NOMO-1 treated with DMSO at 0.1 percent for 48 hours (cell line): ENCODE measurements around the gene EIF2AK2.

Experiments used
- DNase-seq: peaks from one replicate; lab custom pipeline; 2025; ENCODE audit not compliant: unreplicated experiment; lab: John Stamatoyannopoulos, UW

EIF2AK2 gene

DNA sequence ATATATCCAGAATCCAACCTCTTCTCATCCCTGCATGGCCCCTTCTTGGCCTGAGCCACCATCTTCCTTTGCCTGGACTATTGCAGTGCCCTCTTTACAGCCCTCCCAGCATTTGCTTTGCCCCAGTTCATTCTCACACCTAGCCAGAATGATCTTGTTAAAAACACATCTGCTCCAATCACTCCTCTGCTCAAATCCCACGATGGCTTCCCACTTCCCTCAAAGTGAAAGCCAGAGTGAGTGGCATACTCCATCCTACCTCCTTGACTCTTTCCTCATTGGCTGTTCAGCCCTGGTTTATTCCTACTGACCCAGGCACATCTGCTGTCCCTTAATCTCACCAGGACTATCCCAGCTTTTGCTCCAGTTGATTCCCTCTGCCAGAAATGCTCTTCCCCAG lies 17.0 kb upstream of the EIF2AK2 start:
- no peak for DNase-seq

DNA sequence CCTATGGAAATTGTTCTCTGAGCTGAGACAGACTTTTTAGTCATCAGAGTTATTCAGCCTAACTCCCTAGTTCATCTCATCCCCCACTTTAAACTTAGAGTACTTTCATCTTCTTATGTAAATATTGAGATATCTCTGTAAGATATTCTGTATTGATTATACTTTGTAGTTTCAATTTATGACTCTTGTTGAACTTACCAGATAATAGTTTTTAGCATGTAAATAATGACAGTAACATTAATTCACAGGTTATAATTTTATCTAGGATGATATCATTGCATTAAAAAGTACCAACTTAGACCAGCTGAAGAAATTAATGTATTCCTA lies 14.8 kb upstream of the EIF2AK2 start:
- no peak for DNase-seq

DNA sequence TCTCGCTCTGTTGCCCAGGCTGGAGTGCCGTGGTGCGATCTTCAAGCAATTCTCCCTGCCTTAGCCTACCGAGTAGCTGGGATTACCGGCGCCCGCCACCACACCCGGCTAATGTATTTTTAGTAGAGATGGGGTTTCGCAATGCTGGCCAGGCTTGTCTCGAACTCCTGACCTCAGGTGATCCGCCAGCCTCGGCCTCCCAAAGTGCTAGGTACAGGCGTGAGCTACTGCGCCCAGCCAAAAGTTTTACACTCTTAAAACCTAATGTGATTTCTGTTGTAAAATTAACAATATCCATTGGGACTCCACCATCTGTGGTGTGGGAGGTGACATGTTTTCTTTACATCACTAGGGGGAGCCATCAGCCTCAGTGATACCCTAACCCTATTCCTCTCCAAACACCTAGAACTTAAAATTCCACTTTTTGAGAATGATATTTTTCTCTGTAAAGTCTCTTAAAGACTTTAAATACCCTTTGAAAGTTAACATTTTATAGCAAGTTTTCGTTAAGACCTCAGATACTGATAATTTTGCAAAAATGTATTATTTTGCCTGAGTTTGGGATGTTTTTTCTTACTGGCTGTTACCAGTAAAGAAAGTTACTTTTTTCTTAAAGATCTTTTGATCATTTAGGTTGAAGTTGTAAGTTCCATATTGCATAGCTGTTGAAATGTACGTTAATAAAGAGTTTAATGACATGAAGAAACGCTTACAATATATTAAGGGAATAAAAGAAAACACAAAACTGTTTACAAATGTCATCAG lies 11.6 kb upstream of the EIF2AK2 start:
- DNase-seq: peak; percentile 66

DNA sequence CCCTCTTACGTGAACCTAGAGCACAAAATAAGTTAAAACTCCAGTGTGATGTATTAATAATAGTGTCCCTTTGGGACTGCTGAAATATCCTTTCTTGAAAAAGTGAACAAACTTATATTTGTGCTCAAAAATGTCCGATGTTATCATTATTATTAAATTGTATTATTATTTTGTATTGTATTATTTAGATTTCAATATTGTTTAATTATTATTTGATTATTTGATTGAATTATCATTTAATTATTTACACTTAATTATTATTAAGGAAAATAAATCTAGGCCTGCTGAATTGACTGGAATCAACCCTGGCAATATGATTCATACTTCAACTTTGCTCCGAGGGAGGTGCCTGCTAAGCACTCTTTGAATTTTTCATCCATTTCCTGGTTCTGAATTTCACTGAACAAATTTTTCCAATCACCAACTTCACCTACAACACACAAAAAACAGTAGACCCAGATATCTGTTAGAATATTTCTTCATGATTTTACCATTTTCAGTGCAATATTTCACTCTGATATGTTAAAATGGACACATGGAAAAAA lies 10.9 kb upstream of the EIF2AK2 start:
- DNase-seq: no peak

DNA sequence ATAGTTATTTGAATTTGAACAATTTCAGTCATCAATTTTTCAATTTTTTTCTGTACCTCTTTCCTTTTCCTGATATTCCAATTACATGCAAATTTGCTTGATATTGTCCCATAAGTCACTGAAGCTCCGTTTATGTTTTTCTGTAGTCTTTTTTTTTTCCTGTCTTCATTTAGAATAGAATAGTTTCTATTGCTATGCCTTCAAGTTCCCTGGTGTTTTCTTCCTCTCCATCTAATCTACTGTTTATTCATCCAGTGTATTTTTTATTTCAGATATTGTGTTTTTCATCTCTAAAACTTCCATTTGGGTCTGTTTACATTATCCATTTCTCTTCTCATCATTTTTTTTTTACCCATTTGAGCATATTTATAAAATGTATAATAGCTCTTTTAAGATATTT lies 8.0 kb upstream of the EIF2AK2 start:
- no peak for DNase-seq

DNA sequence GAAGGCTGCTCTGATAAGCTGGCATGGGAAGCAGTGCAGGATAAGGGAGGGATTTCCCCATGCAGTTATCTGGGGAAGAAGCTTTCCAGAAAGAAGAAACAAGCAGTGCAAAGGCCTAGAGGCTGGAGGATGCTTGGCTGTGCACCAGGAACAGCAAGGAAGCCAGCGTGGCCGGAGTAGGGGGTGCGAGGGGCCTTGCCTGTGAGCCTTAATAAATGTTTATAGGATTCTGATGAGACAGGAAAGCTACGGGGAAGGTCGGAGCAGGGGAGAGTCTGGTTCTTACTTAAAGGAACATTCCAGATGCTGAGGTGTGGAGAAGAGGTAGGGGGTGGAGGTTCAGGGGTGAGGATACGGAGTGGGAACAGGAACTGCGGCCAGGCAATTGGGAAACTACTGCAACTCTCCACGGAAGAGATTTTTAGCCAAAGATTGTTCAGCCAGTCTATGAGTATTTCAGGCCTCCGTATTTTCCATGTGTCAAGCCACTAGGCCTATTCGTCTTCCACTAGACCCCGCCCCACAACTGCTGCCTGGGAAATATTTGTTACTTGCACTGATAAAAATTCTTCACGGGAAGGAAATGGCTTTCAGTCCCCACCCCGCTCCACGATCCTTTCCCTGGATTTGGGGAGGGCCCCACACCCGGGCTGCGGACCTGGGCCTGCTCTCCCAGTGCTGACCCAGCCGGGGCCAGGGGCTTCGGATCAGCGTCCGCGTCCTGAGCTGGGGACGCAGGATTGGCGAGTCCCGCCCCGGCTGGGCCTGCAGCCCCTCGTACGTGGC lies 516 bp downstream of the EIF2AK2 start:
- no peak for DNase-seq

DNA sequence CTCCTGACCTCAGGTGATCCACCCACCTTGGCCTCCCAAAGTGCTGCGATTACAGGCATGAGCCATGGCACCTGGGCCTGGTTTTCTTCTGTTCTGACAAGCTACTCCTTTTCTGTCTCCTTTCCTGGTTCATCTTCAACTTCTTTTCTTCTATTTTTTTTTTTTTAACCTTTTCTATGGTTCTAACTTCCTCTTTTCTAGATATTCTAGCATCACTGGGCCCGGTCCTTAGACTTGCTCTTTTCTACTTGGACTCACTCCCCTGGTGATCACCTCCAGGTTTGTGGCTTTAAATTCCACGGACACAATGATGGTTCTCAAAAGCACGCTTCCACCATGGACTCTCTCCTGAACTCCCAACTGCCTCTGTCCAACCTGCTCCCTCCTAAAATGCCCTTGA lies 2.0 kb downstream of the EIF2AK2 start:
- DNase-seq: peak; percentile 41

DNA sequence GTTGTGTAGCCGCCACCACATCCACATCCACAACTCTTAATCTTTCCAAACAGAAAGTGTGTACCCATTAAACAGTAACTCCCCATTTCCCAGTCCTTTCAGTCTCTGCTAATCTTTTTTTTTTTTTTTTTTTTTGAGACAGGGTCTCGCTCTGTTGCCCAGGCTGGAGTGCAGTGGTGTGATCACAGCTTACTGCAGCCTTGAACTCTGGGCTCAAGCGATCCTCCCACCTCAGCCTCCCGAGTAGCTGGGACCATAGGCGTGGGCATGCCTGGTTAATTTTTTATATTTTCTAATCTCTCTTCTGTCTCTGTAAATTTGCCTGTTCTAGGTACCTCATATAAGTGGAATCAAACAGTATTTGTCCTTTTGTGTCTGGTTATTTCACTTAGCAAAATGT lies 3.6 kb downstream of the EIF2AK2 start:
- DNase-seq: no peak

DNA sequence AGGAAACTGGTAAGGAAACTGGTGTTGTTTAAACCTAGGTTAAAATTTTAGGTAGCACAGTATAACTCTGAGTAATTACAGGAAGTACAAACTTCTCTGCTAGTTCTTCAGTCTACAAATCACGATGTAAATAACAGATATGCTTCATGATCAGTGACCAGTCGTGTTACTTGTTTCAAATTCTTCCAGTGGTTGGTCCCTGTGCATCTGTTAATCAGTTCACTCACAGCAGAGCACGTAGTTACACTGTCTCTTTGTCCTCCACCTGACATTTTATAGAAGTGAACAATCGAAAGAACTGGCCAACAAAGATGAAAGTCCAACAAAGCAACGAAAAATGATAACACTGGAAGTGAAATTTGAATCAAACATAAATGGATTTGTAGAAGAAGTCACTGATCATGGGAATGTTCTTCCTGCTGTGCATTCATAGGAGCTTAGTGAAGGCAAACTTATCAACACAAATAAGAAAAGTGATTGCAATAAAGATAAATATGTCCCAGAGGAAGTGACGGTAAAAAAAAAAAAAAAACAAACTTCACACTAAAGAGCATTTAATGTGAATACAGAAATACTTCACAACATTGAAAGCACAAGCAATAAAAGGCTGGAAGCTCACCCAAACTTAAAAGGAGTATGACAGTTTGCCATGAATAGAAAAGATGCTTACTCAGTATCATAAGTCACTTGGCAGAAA lies 7.0 kb downstream of the EIF2AK2 start:
- DNase-seq: no peak

DNA sequence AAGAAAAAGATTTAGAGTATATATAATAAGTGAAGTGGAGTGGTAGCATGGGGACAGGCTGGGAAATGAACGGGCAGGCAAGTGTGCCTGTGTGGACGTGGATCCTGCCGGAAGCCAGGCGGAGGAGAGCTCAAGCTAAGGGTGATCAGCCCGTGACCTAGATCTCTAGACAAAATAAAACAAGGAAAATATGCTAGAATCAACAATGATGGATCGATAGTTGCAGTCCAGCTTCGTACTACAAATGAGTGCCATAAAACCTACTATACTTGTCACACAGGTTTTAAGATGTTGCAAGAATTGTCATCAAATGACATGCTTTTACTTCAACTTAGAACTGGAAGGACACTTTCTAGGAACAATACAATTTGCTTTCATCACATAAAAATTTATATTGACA lies 8.5 kb downstream of the EIF2AK2 start:
- no peak for DNase-seq

DNA sequence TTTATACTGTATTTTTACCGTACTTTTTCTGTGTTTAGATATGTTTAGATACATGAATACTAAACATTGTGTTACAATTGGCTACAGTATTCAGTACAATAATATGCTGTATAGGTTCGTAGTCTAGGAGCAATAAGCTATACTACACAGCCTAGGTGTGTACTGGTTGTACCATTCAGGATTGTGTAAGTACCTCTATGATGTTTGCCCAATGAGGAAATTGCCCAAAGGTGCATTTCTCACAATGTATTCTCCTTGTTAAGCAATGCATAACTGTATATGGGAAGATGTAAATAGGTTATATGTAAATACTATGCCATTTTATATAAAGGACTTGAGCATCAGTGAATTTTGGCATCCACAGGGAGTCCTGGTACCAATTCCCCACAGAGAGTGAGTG lies 10.7 kb downstream of the EIF2AK2 start:
- DNase-seq: no peak

DNA sequence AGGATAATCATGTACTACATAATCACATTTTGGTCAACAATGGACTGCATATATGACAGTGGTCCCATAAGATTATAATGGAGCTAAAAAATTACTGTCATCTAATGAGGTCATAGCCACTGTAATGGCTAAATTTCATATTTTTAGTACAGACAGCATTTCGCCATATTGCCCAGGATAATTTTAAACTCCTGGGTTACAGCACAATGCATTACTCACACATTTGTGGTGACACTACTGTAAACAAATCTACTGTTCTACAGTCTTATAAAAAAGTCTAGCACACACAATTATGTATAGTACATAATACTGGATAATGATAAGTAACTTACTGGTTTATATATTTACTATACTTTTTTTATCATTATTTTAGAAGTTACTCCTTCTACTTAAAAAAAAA lies 12.8 kb downstream of the EIF2AK2 start:
- DNase-seq: peak; percentile 22

DNA sequence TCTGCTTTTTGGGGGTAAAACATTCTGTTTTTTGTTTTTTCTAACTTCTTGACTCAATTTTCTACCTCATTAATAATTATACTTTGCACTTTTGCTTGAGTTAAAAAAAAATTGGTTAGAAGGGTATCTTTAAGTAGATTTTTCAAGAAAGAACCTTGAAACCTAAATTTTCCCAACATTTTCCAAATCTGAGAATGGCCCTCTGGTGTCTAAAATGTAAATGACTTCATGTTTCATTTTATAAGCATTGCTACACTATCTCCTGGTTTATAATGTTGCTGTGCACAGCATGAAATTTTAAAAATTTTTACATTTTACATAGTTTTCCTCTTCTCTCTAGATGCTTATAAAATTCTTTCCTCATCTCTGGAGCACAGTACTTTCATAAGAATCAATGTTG lies 14.2 kb downstream of the EIF2AK2 start:
- no peak for DNase-seq

DNA sequence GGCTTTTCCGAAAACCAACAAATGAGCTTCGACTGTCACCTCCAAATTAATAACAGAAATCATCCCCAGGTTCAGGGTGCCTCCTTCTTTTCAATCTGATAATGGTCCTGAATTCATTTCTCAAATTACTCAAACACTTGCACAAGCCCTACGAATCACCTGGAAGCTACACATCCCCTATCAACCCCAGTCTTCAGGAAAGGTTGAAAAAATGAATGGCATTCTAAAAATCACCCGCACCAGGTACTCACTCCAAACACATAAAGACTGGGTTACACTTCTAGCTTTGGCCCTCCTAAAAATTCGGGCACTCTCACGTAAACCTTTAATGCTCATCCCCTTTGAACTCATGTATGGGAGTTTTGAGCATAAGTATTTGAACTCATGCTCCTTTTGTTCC lies 23.9 kb downstream of the EIF2AK2 start:
- no peak for DNase-seq

DNA sequence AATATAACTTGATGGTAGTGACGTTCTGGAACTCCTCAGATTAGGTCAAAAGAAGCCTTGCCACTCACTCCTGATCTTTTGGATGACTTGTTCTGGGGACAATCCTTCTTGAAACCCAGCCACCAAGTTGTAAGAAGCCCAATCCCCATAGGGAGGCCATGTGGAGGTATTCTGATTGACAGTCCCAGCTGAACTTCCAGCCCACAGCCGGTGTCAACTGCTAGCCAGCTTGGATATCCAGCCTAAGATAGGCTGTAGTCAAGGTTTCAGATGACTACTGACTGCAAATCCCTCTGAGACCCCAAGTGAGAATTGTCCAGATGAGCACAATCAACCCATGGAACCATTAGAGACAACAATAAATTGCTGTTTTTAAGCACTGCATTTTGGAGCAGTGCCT lies 31.4 kb downstream of the EIF2AK2 start:
- no peak for DNase-seq

DNA sequence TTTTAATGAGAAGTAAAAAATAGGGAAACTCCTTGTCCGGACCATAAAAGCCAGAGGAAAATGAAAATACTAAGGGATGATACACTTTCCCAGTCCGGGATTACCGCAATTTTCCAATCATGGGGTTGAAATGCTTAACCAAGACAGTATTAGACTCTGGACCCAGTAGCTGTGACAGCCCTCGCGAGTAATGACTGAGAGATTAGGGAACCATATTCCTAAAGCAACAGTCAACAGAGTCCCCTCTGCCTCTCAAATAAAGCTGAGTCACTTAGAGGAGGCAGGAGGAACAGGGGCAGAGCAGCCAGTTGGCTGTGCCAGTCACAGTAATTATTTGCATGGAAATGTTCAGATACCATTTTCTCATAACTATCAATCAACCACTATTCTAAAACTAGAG lies 37.6 kb downstream of the EIF2AK2 start:
- no peak for DNase-seq

DNA sequence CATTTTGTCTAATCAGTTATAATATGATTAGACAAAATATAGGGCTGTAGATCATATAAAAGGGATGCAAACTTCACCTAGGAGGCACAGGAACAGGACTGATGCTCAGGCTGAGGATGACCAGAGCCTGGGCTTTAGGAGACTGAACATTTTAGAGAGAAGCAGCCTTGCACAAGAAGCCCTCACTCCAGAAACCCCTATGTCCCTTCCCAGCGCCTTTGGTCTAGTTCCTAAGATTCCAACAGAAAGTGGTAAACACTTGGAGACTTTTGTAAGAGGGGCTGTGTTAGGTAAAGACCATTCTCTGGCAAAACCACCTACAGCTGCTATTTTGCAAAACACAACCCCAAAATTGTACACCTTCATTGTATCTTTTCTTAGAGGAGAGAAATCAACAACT lies 39.2 kb downstream of the EIF2AK2 start:
- no peak for DNase-seq

DNA sequence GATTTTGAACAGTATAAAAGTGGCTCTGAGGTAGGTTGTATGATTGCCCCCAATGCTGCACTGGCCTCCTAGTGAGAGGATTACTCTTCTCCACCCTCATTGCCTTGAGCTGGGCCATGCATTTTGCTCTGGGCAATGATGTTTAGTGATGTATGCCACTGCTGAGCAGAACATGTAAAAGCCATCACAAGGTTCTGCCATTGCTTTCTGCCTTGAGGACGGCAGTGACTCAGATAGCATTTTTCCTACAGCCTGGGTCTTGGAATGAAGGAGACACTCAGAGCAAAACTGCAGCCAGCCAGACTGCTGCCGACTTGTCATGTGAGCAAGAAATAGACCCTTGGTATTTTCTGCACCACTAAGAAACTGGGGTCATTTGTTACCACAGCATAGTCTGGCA lies 44.8 kb downstream of the EIF2AK2 start:
- DNase-seq: no peak

DNA sequence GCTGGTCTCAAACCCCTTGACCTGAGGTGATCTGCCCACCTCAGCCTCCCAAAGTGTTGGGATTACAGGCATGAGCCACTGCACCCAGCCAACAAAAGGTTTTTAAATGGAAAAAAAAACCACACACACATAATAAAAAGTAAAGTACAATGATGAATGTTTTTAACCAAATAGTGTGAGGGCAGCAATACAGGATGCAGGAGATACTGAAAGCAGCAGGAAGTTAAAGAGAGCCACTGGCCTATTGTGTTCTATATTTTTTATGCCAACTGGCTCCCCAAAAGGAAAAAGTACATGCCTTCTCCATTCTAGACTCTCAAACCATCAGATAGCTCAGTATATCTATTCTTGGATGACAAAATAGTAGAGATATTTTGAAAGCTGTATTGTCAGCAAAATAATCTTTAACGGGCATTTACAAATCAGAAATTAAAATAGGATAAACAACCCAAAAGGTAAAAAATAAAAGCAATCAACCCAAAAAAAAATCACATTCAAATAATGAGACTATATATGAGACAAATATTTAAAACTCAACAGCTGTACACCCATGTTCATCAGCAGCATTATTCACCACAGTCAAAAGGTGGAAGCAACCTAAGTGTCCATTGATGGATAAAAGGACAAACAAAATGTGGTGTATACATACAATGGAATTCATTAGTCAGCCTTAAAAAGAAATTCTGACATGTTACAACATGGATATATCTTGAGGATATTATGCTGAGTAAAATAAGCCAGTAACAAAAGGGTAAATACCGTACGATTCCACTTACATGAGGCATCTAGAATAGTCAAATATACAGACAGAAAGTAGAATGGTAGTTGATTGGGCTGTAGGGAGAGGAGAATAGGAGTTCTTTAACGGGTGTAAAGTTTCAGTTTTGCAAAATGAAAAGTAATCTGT lies 46.2 kb downstream of the EIF2AK2 start:
- no peak for DNase-seq

DNA sequence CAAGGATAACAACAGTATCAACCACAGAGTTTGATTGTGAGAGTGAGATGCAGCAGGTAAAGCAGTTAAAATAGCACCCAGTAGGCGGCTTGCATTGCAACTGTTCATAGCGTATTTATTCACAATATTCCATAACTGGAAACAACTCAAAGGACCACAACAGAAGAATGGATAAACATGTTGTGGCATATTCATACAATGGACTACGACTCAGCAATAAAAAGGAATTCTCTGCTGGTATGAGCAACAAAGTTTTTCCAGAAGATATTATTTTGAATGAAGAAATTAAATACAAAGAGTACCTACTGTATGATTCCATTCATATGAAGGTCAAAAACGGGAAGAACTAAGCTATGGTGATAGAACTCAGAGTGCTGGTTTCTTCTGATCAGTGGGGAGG lies 47.3 kb downstream of the EIF2AK2 start:
- DNase-seq: no peak

DNA sequence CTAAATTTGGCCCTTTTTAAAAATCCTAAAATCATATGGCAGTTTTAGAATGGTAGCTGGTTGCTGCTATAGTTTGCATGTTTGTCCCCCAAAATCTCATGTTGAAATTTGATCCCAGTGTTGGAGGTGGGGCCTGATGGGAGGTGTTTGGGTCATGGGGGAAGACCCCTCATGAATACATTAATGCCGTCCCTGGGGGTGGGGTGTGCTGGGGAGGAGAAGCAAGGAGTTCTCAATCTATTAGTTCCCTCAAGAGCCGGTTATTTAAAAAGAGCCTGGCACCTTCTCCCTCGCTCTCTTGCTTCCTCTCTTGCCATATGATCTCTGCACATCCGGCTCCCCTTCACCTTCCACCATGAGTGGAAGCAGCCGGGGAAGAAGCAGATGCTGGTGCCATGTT lies 51.6 kb downstream of the EIF2AK2 start:
- DNase-seq: no peak
